Stimulated activated CD4-positive, alpha-beta T cell treated with anti-CD3 and anti-CD28 coated beads, TNF-alpha, amount 100 ng/mL, for 4 hours (primary cell): ENCODE results near the gene STK32A.

ENCODE experiments used
- DNase-seq, 3 experiments: peaks; one replicate each; pipeline ENCODE4 v3.0.0-alpha.2; 2020; ENCODE audit warnings: low read depth in 3 of 3

STK32A gene

GRCh38 chr5:147418613-147419012, 183.8 kb downstream of the STK32A start:
- no peak for DNase-seq

DNA sequence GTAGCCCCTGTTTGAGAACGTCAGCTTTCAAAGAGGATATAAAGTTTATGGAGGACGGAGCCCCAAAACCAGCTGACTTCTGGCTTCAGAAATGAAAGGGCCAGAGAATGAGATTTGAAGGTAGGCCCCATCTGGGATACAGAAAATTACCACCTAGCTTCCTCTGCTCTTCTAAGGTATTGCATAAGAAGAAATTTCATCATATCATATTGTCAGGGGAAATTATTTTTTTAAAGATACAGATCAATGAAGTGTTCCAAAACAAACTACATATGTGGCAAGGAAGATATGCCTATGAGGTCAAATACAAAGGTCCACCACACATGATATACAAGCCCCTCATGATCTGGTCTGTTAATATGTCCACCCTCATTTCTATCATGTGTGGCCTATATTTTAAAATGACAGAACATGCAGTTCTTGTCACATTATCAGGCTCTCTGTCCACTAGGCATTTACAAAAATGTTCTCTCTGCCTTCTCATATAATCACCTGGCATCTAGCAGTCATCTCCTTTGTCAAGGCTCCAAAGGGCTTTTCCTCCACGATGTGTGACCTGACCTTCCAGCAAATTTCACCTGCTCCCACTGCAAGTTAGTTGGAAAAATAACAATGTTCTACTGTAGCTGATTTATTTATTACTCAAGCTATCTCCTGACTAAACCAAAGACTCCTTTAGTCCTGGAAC, 192.0 kb downstream of the STK32A start:
- no peak for DNase-seq

DNA sequence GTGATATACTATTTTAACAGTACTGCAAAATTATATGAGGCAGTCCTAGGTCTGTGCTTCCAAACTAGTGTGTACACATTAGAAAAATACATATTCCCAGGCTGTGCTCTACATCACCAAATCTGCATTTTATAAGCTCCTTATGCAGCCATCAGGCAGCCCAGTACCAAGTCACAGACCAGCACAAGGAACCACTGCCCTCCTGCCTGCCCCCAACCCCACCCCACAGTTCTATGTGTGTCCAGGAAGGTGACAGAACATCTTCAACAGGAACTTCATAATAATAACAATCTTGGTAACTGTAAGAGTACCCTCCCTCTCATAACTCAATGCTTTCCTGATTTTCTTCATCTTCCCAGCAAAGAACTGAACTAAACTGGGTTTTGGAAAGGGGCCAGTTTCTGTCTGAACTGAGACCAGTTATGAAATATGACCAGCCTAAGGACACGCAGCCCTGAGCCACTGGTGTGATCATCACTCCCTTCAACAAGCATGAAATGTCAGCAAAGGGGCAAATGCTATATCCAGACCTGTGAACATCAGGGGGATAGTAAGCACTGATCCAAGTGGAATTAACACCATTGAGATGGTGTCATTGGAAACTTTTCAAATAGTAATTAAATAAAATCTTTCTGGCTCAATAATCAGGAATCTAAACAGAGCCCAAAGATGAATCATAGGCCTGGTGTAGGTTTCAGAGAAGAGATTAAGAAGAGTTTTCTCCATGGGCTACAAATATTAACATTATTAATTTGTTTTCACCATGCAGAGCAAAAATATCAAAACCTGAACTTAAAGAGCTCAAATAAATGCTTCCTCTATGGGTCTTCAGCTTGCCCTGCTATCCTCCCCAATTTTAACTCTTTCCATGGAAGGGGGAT, 192.9 kb downstream of the STK32A start:
- no peak for DNase-seq

DNA sequence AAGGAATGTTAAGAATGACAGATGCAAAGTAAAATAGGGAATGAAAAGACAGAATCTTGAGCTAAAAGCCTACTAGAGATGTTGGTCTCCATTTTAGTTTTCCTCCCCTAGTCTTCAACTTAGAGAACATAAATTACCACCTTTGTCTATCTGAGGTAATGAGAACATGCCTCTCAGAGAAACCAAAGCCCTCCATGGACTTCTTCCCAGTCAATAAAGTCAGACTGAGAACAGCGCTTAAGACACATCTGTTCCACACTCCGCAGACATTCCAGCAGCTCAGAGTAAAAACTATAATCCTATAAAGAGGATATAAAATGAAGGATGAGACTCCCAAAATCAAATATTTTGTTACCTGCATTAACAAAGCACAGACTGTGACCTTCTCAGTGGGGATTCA, 195.8 kb downstream of the STK32A start:
- DNase-seq: no peak

GRCh38 chr5:147431586-147431985, 196.8 kb downstream of the STK32A start:
- no peak for DNase-seq

- DNase-seq: no peak
Measured at GRCh38 chr5:147432323-147432722, 197.5 kb downstream of the STK32A start.

GRCh38 chr5:147434049-147434448, 199.2 kb downstream of the STK32A start:
- no peak for DNase-seq

DNA sequence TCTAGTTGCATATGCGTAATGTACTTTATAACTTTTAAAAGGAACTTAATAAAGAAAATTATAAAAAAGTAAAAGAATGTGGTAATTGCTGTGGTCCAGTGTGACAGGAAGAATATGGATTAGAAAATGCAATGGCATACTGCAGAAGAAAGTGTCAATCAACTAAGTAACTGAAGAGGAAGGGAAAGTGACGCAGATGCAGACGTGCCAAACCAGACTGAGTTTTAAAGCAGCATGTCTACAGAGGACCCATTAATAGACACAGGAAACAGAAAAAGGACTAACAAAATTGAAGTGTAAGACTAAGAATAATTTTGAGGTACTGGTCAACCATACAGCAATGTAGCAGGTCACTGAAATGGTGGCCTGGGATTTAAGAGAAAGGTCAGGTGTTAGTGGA, 201.8 kb downstream of the STK32A start:
- DNase-seq: no peak

DNA sequence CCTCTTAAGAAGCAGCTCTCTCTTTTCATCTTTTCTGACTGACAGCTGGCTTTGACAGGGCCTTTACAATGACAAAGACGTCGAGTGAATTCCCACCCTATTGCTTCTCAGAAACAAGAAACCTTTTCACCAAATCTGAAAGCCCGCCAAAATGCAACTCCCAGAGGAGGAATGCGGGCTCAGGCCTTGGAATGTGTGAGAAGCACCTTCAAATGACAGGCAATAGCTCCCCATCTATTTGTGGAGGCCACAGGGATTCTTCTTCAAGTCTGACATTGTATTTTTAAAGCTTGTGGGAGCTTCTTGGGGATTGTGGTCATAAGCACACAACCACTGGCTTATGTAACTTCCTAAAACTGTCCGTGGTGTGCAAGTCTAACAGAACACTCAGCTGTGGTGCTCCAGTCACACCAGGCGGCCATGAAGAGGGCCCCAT, 202.4 kb downstream of the STK32A start:
- no peak for DNase-seq
